SIG-M5 (cell line): ENCODE measurements around the gene CCDC15.
"Not testable (repeated sequence)": the region's sequence is repeated elsewhere in the genome, so short reads cannot be mapped to it uniquely, and the experiment has no call there.

Experiments used
- DNase-seq: peaks from one replicate; lab custom pipeline; 2025; lab: John Stamatoyannopoulos, UW

CCDC15 gene

GRCh38 chr11:125001079-125001778 is 47.2 kb downstream of the CCDC15 start:
- no peak for DNase-seq

DNA sequence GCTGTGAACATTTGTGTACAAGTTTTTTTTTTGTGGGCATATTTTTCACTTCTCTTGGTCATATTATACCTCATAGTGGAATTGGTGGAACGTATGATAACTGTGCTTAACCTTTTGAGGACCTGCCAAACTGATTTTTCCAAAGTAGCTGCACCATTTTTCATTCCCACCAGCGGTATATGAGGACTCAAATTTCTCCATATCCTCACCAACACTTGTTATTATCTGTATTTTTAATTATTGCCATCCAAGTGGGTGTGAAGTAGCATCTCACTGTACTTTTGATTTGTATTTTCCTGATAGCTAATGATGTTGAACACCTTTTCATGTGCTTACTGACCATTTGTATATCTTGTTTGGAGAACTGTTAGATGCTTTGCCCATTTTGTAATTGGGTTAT is 47.8 kb downstream of the CCDC15 start:
- DNase-seq = no peak

GRCh38 chr11:125005491-125005890 is 51.5 kb downstream of the CCDC15 start:
- peak; percentile 17 for DNase-seq

- no peak for DNase-seq
Measured at GRCh38 chr11:125016413-125016812, 62.4 kb downstream of the CCDC15 start.

GRCh38 chr11:125020342-125020741 is 66.3 kb downstream of the CCDC15 start:
- no peak for DNase-seq

GRCh38 chr11:125022551-125022950 is 68.5 kb downstream of the CCDC15 start:
- no peak for DNase-seq

DNA sequence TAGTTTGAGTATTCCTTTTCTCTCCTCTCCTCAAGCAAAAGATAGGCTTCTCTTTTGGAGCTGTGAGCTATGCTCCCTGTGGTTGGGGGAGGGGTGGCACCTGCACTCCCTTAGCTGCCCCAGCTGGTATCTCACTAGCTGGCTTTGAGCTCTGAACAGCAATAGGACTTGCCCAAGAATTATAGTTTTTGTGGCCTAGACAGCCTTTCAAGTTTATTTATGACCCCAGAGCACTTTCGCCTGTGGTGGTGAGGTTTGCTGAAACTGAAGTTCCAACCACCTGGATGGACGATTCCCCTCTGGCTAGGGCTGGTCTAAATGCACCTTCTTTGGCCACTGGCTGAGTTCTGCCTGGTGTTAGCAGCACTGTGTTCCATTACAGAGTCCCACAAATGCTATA is 72.0 kb downstream of the CCDC15 start:
- no peak for DNase-seq

DNA sequence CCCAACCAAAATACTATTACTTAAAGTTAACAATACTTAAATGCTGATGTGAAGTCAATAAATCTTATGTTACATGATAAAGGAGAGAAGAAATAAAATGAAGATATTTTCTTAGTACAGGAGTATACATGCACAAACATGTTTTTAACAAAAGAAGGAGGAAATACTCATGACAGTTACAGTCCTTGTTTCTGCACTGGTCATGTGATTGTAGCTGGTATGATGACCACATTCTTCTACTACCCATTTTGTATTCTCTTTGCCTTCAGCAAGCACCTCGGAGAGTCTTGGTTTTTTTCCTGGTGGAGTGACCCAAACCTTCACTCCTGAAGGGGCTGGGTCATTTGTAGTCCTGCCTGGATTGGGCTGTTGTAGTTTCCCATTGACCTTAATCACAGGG is 75.4 kb downstream of the CCDC15 start:
- not testable (repeated sequence) for DNase-seq

GRCh38 chr11:125036933-125037332 is 82.9 kb downstream of the CCDC15 start:
- no peak for DNase-seq

- no peak for DNase-seq
Measured at GRCh38 chr11:125049164-125049792, 95.3 kb downstream of the CCDC15 start.

- DNase-seq = no peak
Measured at GRCh38 chr11:125052047-125052446, 98.0 kb downstream of the CCDC15 start.

- DNase-seq = no peak
Measured at GRCh38 chr11:125053167-125053566, 99.2 kb downstream of the CCDC15 start.

GRCh38 chr11:125055107-125055715 is 101.2 kb downstream of the CCDC15 start:
- DNase-seq = no peak

DNA sequence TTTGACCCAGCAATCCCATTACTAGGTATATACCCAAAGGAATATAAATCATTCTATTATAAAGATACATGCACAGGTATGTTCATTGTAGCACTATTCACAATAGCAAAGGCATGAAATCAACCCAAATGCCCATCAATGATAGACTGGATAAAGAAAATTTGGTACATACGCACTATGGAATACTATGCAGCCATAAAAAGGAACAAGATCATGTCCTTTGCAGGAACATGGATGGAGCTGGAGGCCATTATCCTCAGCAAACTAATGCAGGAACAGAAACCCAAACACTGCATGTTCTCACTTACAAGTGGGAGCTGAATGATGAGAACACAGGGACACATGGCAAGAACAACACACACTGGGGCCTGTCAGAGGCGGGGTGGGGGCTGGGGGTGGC is 102.1 kb downstream of the CCDC15 start:
- DNase-seq = not testable (repeated sequence)

DNA sequence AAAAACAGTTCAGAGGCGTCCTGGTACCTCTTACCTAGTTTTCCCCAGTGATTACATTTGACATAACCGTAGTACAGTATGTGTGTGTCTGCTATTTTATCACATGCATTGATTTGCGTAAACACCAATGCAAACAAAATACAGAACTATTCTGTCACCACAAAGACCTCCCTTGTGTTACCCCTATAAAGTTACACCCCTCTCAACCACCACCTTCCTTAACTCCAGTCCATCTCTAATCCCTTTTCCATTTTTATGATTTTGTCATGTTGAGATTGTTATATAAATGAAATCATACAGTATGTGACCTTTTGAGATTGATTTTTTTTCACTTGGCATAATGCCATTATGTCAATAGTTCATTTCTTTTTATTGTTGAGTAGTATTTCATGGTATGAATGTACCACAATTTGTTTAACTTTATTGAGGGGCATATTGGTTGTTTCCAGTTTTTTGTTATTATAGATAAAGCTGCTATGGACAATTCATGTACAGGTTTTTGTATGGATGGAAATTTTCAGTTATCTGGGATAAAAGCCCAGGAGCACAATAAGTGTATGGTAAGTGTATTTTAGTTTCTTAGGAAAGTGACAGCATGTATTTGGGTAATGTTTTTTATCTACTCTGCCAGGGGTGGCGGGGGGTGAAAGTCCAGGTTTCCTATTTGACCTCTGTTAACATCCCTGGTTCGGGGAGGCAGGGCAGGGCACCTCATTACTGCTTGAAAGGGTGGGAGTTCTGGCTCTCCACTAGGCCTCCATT is 103.1 kb downstream of the CCDC15 start:
- no peak for DNase-seq

- DNase-seq = no peak
Measured at GRCh38 chr11:125057693-125058016, 103.7 kb downstream of the CCDC15 start.

- DNase-seq = no peak
Measured at GRCh38 chr11:125061281-125061680, 107.3 kb downstream of the CCDC15 start.

GRCh38 chr11:125062218-125062930 is 108.4 kb downstream of the CCDC15 start:
- DNase-seq = no peak

DNA sequence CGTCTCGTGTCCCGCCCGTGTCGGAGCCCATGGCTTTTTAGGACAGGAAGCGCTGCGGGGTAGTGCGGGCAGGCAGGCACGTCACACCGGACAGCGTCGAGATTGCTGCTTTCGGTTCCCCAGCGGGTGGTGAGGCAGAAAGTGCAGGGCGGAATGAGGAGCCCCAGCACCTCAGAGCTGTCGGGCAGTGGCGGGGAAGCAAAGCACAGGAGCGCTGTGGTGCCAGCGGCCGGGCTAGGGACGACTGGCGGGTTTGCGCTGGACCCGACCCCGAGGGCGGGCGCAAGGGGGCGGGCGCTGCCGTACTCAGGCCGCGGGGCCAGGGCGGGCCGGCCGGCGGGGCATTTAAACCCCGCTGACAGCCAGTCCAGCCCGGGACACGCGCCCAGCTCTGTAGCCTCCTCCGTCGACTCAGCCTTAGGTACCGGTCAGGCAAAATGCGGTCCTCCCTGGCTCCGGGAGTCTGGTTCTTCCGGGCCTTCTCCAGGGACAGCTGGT is 109.0 kb downstream of the CCDC15 start, which contains the start of gene SLC37A2:
SLC37A2 (plus strand) TSS at position 375 of the 498 bp plus-strand sequence; CDS start at position 438, 63 bp downstream.
- no peak for DNase-seq

DNA sequence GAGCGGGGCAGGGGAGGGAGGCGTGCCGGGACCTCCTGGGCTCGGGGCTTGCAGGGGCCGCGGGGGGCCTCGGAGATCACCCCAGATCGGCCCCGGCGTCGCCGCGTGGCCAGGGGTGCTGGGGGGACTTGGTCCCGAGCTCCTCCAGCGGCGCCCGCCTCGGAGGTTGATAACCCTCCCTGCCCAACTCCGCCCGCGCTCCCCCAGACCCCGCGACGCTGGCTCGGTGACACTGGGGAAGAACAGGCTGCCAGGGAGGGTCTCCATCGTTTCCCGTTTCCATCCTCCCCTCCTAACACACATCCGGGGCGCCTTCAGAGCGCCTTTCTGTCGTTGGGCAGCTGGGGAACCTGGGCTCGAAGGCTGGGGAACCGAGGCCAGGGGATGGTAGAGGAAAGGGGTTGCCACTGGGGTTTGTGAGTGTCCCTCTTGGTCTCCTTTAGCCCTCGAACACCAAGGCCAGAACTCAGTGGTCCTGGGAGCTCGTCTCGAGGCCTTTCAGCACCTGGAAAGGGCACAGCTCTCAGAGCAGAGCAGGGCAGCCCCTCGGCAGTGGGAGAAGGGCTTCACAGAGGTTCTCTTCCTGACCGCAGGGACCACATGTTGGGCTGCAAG is 109.5 kb downstream of the CCDC15 start:
- DNase-seq = no peak

GRCh38 chr11:125064070-125064469 is 110.1 kb downstream of the CCDC15 start:
- no peak for DNase-seq
